DOHH2 (cell line): ENCODE results near the gene SAG.

Experiments used
- H3F3A ChIP-seq: fragments of 200-600 bp; sonication (generic), shearing (Covaris generic); 2 replicates; pipeline ENCODE4 v1.6.0; 2016; ENCODE audit warnings: antibody characterized with exemption, mild to moderate bottlenecking; ENCODE audit not compliant: control insufficient read depth, insufficient read depth
- H3K27ac ChIP-seq: fragments of 200-600 bp; sonication (generic); 2 replicates; pipeline ENCODE4 v1.5.1; 2014; ENCODE audit warnings: low read depth, mild to moderate bottlenecking, low read length, moderate library complexity
- H3K27me3 ChIP-seq: fragments of 200-600 bp; sonication (generic); 2 replicates; pipeline ENCODE4 v1.6.1; 2014; ENCODE audit warnings: mild to moderate bottlenecking, low read length, mixed read lengths; ENCODE audit not compliant: control insufficient read depth
- H3K36me3 ChIP-seq: fragments of 200-600 bp; sonication (generic); 2 replicates; pipeline ENCODE4 v1.6.1; 2014; ENCODE audit warnings: mild to moderate bottlenecking, low read length, moderate library complexity, mixed read lengths; ENCODE audit not compliant: control insufficient read depth
- H3K4me1 ChIP-seq: fragments of 200-600 bp; sonication (generic); 2 replicates; pipeline ENCODE4 v1.6.1; 2014; ENCODE audit warnings: mild to moderate bottlenecking, low read length, mixed read lengths; ENCODE audit not compliant: control insufficient read depth
- H3K4me2 ChIP-seq: fragments of 200-600 bp; sonication (generic); 2 replicates; pipeline ENCODE4 v1.6.0; 2014; ENCODE audit warnings: mild to moderate bottlenecking, low read length, moderate library complexity
- H3K4me3 ChIP-seq: fragments of 200-600 bp; sonication (generic); 2 replicates; pipeline ENCODE4 v1.5.1; 2014; ENCODE audit warnings: mild to moderate bottlenecking, low read length, mixed read lengths
- H3K79me2 ChIP-seq: fragments of 200-600 bp; sonication (generic); 2 replicates; pipeline ENCODE4 v1.6.1; 2014; ENCODE audit warnings: mild to moderate bottlenecking, low read length, mixed read lengths; ENCODE audit not compliant: control insufficient read depth
- H3K9me2 ChIP-seq: fragments of 200-600 bp; sonication (generic); replicated peaks from 2 replicates; pipeline ENCODE4 v1.6.1; 2014; ENCODE audit warnings: mild to moderate bottlenecking, low read length, mixed read lengths; ENCODE audit not compliant: control insufficient read depth
- H3K9me3 ChIP-seq: fragments of 200-600 bp; sonication (generic); 2 replicates; pipeline ENCODE4 v1.6.1; 2014; ENCODE audit warnings: antibody characterized with exemption, low read length, mixed read lengths; ENCODE audit not compliant: control insufficient read depth, insufficient read depth
- H4K20me1 ChIP-seq: fragments of 200-600 bp; sonication (generic); 2 replicates; pipeline ENCODE4 v1.6.0; 2014; ENCODE audit warnings: low read depth, mild to moderate bottlenecking, antibody characterized with exemption, low read length, moderate library complexity; ENCODE audit not compliant: control insufficient read depth, insufficient read depth
- CTCF ChIP-seq: fragments of 200-600 bp; sonication (generic); IDR thresholded peaks from one replicate; pipeline ENCODE4 v1.5.1; 2014; ENCODE audit warnings: antibody characterized with exemption, mild to moderate bottlenecking, low read depth, low read length; ENCODE audit not compliant: poor library complexity, severe bottlenecking
- EZH2phosphoT487 ChIP-seq: fragments of 200-600 bp; sonication (generic); IDR thresholded peaks from 2 replicates; pipeline ENCODE4 v1.6.1; 2017; ENCODE audit warnings: borderline replicate concordance, mild to moderate bottlenecking, antibody characterized with exemption, low read length, moderate library complexity, mixed read lengths

SAG gene

GRCh38 chr2:233260661-233261060 is 47.0 kb upstream of the SAG start:
- Histone ChIP-seq H3K27me3 (no peaks in the 10 kb centered on the region), H3K4me3 (no peak overlapping the region), H3F3A (no peaks in the 10 kb centered on the region; the same call in 1 of the 2 replicates), H4K20me1 (no peaks in the 10 kb centered on the region), H3K27ac (no peak overlapping the region), H3K36me3 (peaks cover 93% of the 10 kb centered on the region), H3K4me1 (peaks cover 16% of the 10 kb centered on the region), H3K79me2 (peaks cover 51% of the 10 kb centered on the region), H3K9me2 (no peaks in the 10 kb centered on the region), H3K4me2 (no peak overlapping the region), H3K9me3 (no peaks in the 10 kb centered on the region)
- TF ChIP-seq EZH2phosphoT487 (no peak), CTCF (no peak)

GRCh38 chr2:233261819-233262555 is 45.6 kb upstream of the SAG start:
- Histone ChIP-seq H3K4me2 (no peak overlapping the region), H3K9me3 (no peaks in the 10 kb centered on the region), H3F3A (peaks cover 5% of the 10 kb centered on the region; the same call in 1 of the 2 replicates), H3K27me3 (no peaks in the 10 kb centered on the region), H3K27ac (no peak overlapping the region), H3K9me2 (no peaks in the 10 kb centered on the region), H4K20me1 (no peaks in the 10 kb centered on the region), H3K36me3 (peaks cover 95% of the 10 kb centered on the region), H3K79me2 (peaks cover 38% of the 10 kb centered on the region), H3K4me3 (no peak overlapping the region), H3K4me1 (peaks cover 21% of the 10 kb centered on the region)
- TF ChIP-seq EZH2phosphoT487: no peak
- no peak for TF ChIP-seq CTCF

GRCh38 chr2:233262562-233262961 is 45.1 kb upstream of the SAG start:
- Histone ChIP-seq H3K36me3 (peaks cover 95% of the 10 kb centered on the region), H3K9me3 (no peaks in the 10 kb centered on the region), H3K27me3 (no peaks in the 10 kb centered on the region), H4K20me1 (no peaks in the 10 kb centered on the region), H3K4me3 (no peak overlapping the region), H3K9me2 (no peaks in the 10 kb centered on the region), H3K4me2 (no peak overlapping the region), H3K27ac (no peak overlapping the region), H3F3A (peaks cover 8% of the 10 kb centered on the region; the same call in 1 of the 2 replicates), H3K4me1 (peaks cover 27% of the 10 kb centered on the region), H3K79me2 (peaks cover 34% of the 10 kb centered on the region)
- no peak for TF ChIP-seq EZH2phosphoT487
- no peak for TF ChIP-seq CTCF
